Ovary (tissue), 9 donors: Measurements from ENCODE around the gene CDS1. TPM values are rescaled to one million over a fixed set of nuclear protein-coding genes. Genes with fewer than 3 reads are reported as not detected.

Experiments
- DNase-seq, 5 donors: peaks; one replicate each; pipeline ENCODE4 v3.0.0-alpha.2; 2019 to 2020
- H3K27ac ChIP-seq, 2 donors: fragments of 200-600 bp; one replicate each; pipeline versions ENCODE4 v1.5.1 to v1.8.0; 2019 to 2022
- H3K27me3 ChIP-seq: fragments of 200-600 bp; one replicate; pipeline ENCODE4 v1.8.0; 2022
- H3K36me3 ChIP-seq: fragments of 200-600 bp; sonication (generic); one replicate; pipeline ENCODE4 v1.5.1; 2019
- H3K4me1 ChIP-seq: one replicate; pipeline ENCODE4 v1.8.1; 2013; ENCODE audit warnings: mild to moderate bottlenecking, moderate library complexity; ENCODE audit not compliant: insufficient read depth
- H3K4me3 ChIP-seq: fragments of 200-600 bp; sonication (generic); one replicate; pipeline ENCODE4 v1.5.1; 2017
- H3K9me3 ChIP-seq, 2 donors: fragments of 200-600 bp in 1 of 2; sonication (generic) in 1 of 2; one replicate each; pipeline versions ENCODE4 v1.5.1 to v1.8.1; 2013 to 2019; ENCODE audit warnings: mild to moderate bottlenecking in 1 of 2, moderate library complexity in 1 of 2
- CTCF ChIP-seq, 3 donors: fragments of 450-650 bp in 2 of 3; fragments of 200-600 bp in 1 of 3; IDR thresholded peaks; one replicate each; pipeline versions ENCODE4 v1.5.1 to v1.8.0; 2016 to 2022; ENCODE audit warnings: antibody characterized with exemption in 3 of 3, mild to moderate bottlenecking in 1 of 3
- EP300 ChIP-seq: sonication (generic); formaldehyde crosslinking; IDR thresholded peaks from one replicate; pipeline ENCODE4 v1.6.1; 2017; ENCODE audit warnings: antibody characterized with exemption
- POLR2A ChIP-seq: fragments of 450-650 bp; IDR thresholded peaks from one replicate; pipeline ENCODE4 v1.6.1; 2017; ENCODE audit warnings: antibody characterized with exemption, mild to moderate bottlenecking, moderate library complexity
- WGBS, 3 donors: extraction: QIAGEN DNeasy Blood & Tissue Kit in 1 of 3; methylation state at CpG; one replicate each; pipeline versions ENCODE4 v1.1.5 to v1.1.7; 2013 to 2017; 5-methylcytosine and 5-hydroxymethylcytosine counted together
- intact Hi-C, 4 donors: fragments of 100-400 bp; cut with DNase I; formaldehyde crosslinking; loops; one replicate each; pipeline versions ENCODE4 v1.11.0 to v1.15.1; 2022 to 2023
- polyA plus RNA-seq, 2 donors: library from polyadenylated mRNA; stranded (reverse); fragments of 200-250 nt in 1 of 2; fragments of 350-450 nt in 1 of 2; fragmentation: Illumina TruSeq in 1 of 2; extraction: RNeasy Lipid Tissue Mini Kit (QIAGEN cat#74804) in 1 of 2; gene quantifications; one replicate each; pipeline ENCODE4 v1.2.3, GENCODE V29; 2013 to 2014
- total RNA-seq, 7 donors: library from RNA; depleted of rRNA in 2 of 7; stranded (reverse); fragments of >200 nt in 2 of 7; fragmentation: NEBNext Ultra II Directional in 3 of 7; extraction: Animal tissue kit (Norgen Biotek cat#: 25700) in 3 of 7; gene quantifications; one replicate each; pipeline versions ENCODE4 v1.1.0 to v1.2.4, GENCODE V29; 2016 to 2023
- donor health status: DM: no; HTN: no; CAD: no; lungs with moderate emphysema.
- donor health status: DM: no; HTN: no; CAD: no.
- donor health status: Bipolar disorder and iron deficiency.
- donor health status: DM: yes; HTN: yes; CAD: no.
- donor health status: DM: no; HTN: no; CAD: no.
- donor health status: DM: yes; HTN: yes; CAD: no.

CDS1 gene
- total and polyA plus RNA-seq, 9 donors = 2.7 to 28.0 (median 7.7) TPM

DNA sequence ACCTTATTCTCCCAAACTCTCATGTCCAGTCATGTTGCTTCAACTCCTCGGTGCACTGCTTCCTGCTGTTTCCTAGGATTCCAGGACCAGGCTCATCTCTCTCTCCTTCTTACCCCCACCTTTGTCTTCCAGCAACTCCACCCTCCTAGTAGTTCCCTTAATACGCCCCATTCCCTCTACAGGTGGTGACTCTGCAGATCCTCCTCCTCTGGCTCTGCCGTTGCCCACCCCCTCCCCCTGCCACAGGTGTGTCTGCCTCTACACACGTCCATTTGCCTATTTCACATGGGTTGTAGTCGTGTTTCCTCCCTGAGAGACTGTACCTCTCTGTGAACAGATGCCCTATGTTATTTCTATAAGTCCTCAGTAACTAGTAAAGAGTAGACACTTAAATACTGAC is 32.4 kb downstream of the CDS1 start:
- H3K27ac ChIP-seq = no peak overlapping the region
- H3K27me3 ChIP-seq = no peaks in the 10 kb centered on the region
- no peak overlapping the region for H3K4me3 ChIP-seq
- no peaks in the 10 kb centered on the region for H3K9me3 ChIP-seq
- TF ChIP-seq CTCF (IDR thresholded peaks at IDR 0.05) (no peak), POLR2A (no peak), EP300 (no peak)
- no peaks in the 10 kb centered on the region for H3K4me1 ChIP-seq
- DNase-seq = no peak
- WGBS, 3 donors = 88 to 92% (median 91%) methylated on average over 5 of the region's 5 CpGs
- no peaks in the 10 kb centered on the region for H3K36me3 ChIP-seq
- intact Hi-C loops = no loop called here

GRCh38 chr4:84622959-84623358 is 40.0 kb downstream of the CDS1 start:
- H3K9me3 ChIP-seq = no peaks in the 10 kb centered on the region
- WGBS, 3 donors = 59 to 79% (median 68%) methylated on average over 1 of the region's 1 CpG
- no peak overlapping the region for H3K4me3 ChIP-seq
- no peak overlapping the region for H3K27ac ChIP-seq
- no peaks in the 10 kb centered on the region for H3K4me1 ChIP-seq
- no peak for DNase-seq
- TF ChIP-seq CTCF (IDR thresholded peaks at IDR 0.05) (no peak), POLR2A (no peak), EP300 (no peak)
- H3K27me3 ChIP-seq = no peaks in the 10 kb centered on the region
- no peaks in the 10 kb centered on the region for H3K36me3 ChIP-seq
- intact Hi-C loops = no loop called here

- no peak for DNase-seq
- Histone ChIP-seq H3K27ac (no peak overlapping the region), H3K9me3 (no peaks in the 10 kb centered on the region), H3K27me3 (no peaks in the 10 kb centered on the region), H3K4me3 (no peak overlapping the region), H3K36me3 (no peaks in the 10 kb centered on the region), H3K4me1 (no peaks in the 10 kb centered on the region)
- intact Hi-C loops = no loop called here
- 95 to 97% (median 97%) methylated on average over 11 of the region's 11 CpGs for WGBS, 3 donors
- TF ChIP-seq POLR2A (no peak), EP300 (no peak), CTCF (IDR thresholded peaks at IDR 0.05) (no peak)
These were observed 40.7 kb downstream of the CDS1 start for GRCh38 chr4:84623661-84624060.

DNA sequence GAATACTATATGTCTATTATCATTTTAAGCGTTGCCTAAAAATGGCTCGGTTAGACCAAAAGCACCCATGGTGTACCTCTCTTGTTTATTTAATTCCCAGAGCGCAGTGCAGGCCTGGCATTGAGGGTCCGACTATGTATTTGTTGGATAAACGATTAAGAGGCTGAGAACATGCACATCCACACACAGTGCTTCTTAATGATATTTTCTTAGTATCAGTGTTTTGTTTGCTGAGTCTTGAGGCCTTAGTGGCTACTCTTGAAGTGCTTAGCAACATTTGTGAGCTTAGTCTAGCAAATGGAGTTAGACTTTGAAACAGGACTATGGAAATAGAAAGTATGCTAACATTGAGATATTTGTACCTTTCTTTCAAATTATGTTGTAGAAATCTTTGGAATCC is 43.7 kb downstream of the CDS1 start:
- Histone ChIP-seq H3K36me3 (no peaks in the 10 kb centered on the region), H3K4me1 (no peaks in the 10 kb centered on the region), H3K27me3 (no peaks in the 10 kb centered on the region), H3K9me3 (no peaks in the 10 kb centered on the region), H3K4me3 (no peak overlapping the region), H3K27ac (no peak overlapping the region)
- no peak for DNase-seq
- TF ChIP-seq CTCF (IDR thresholded peaks at IDR 0.05) = no peak
- no peak for TF ChIP-seq POLR2A
- no peak for TF ChIP-seq EP300
- WGBS, 3 donors = 95 to 99% (median 98%) methylated on average over 5 of the region's 5 CpGs
- intact Hi-C loops = no loop called here

- Histone ChIP-seq H3K36me3 (no peaks in the 10 kb centered on the region), H3K27me3 (no peaks in the 10 kb centered on the region), H3K9me3 (no peaks in the 10 kb centered on the region), H3K4me1 (no peaks in the 10 kb centered on the region), H3K4me3 (no peak overlapping the region), H3K27ac (no peak overlapping the region)
- TF ChIP-seq EP300 (no peak), CTCF (IDR thresholded peaks at IDR 0.05) (no peak), POLR2A (no peak)
- intact Hi-C loops = no loop called here
- no peak for DNase-seq
- 40 to 59% (median 52%) methylated on average over 3 of the region's 3 CpGs for WGBS, 3 donors
These were observed 48.6 kb downstream of the CDS1 start for GRCh38 chr4:84631573-84631972.
